GM10266 (cell line): ENCODE results near the gene MAPK1IP1L.

Experiments
- DNase-seq: peaks from one replicate; pipeline ENCODE4 v3.0.0; 2012; ENCODE audit errors: extremely low spot score
- TF ChIP-seq, protein P1 (sequence below): IDR thresholded peaks from 2 replicates; pipeline ENCODE4 v1.5.1; 2012; ENCODE audit warnings: mild to moderate bottlenecking, low read depth; ENCODE audit not compliant: control insufficient read depth, insufficient read depth; ENCODE audit errors: missing control alignments

The MAPK1IP1L gene

DNA sequence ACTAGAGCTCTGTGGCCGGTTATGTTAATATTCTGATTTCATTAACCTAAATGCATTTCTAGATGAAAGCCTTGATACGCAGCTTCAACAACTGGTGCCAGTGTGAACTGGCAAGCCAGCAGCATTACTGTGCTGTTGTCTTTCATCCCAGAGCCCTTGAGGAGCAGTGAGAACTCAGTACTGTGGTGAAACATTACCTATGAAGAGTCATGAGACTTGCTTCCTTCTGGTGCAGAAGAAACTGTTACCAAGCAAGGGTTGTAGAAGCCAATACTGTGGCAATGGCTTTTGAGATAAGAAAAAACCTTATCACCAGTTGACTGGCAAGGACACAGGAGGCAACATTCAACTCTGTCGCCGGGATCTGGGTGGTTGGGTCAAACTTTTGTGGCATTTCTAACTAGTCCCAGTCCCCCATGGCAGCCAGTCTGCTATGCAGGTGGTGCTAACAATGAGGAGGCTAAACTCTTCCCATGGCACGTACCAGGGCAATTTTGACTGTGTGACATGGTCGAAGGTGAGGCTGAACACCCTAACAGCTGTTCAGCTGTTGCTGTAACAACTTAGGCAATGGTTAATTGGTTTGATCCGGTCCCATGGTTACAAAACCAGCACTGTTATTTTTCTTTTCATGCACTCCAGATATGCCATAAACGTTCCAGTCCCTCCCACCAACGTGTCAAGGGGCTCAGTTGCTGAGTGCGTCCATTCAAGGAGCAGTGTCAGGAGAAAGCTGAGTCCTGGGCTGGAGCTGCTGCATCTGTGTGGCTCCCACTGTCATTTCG lies 65.0 kb downstream of the MAPK1IP1L start:
- TF ChIP-seq, protein P1, sequence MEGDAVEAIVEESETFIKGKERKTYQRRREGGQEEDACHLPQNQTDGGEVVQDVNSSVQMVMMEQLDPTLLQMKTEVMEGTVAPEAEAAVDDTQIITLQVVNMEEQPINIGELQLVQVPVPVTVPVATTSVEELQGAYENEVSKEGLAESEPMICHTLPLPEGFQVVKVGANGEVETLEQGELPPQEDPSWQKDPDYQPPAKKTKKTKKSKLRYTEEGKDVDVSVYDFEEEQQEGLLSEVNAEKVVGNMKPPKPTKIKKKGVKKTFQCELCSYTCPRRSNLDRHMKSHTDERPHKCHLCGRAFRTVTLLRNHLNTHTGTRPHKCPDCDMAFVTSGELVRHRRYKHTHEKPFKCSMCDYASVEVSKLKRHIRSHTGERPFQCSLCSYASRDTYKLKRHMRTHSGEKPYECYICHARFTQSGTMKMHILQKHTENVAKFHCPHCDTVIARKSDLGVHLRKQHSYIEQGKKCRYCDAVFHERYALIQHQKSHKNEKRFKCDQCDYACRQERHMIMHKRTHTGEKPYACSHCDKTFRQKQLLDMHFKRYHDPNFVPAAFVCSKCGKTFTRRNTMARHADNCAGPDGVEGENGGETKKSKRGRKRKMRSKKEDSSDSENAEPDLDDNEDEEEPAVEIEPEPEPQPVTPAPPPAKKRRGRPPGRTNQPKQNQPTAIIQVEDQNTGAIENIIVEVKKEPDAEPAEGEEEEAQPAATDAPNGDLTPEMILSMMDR: no peak
- DNase-seq: no peak

DNA sequence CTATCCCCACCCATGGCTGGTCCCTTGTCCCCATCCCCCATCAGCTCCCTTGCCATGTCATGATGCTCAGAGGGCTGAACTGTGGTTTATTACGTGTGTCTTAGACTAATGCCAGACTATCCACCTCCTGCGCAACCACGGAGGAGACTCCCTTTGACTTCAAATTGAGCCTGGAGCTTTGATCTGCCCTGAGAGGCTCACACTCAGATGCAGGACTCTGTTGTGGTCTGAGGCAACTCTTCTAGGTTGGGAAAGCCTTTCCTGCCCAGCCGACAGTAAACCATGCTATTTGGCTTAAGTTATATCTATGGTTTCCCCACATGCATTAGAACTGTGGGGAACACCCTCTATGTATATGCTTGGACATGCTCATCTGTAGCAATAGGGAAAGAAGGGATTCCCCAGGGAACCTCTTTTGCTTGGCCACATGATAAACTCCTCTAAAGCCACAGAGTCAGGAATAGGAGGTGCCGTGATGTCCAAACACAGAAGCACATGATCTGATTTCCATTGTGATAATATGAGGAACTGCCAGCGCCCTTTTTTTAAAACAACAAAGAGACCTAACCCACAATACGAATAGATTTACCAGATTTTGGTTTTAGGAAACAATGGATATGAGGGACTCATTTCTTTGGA lies 66.5 kb downstream of the MAPK1IP1L start:
- DNase-seq: no peak
- TF ChIP-seq, protein P1: no peak

DNA sequence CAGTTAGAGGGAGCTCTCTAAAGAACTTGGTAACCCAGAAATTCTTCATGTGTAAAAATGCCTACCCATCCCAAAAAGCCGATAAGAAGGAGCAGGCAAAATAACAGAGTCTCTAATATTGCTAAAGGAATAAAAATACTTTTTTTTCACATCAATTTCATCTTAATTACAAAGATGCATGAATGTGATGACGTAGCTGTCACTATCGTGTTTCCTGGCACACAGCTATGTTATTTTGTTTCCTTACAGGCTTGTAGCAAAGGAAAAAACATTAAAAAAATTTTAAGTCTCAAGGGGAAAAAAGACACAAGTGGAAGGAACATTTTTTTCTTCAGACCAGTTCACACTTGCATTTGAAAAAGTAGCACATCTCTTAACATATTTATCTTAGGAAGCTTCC lies 67.3 kb downstream of the MAPK1IP1L start:
- TF ChIP-seq, protein P1: no peak
- no peak for DNase-seq
